Uterus (tissue), 2 donors: Measurements from ENCODE around the gene TNFRSF18.

ENCODE experiments used
- CTCF ChIP-seq, 4 experiments: fragments of 200-600 bp in 2 of 4; fragments of 450-650 bp in 2 of 4; sonication (generic) in 2 of 4; IDR thresholded peaks; one replicate each; pipeline ENCODE4 v1.5.1; 2016 to 2019; ENCODE audit warnings: antibody characterized with exemption in 4 of 4, mild to moderate bottlenecking in 2 of 4, moderate library complexity in 1 of 4
- POLR2A ChIP-seq, 2 donors: fragments of 450-650 bp; IDR thresholded peaks; one replicate each; pipeline ENCODE4 v1.6.1; 2016; ENCODE audit warnings: antibody characterized with exemption in 2 of 2, mild to moderate bottlenecking in 1 of 2, moderate library complexity in 1 of 2

GRCh38 chr1:1241588-1242219, 35.3 kb upstream of the TNFRSF18 start:
- TF ChIP-seq POLR2A (IDR thresholded peaks at IDR 0.05) (no peak), CTCF (IDR thresholded peaks at IDR 0.05) (no peak)
